CD4-positive, alpha-beta T cell treated with Interleukin-21 for 1 hour (primary cell): Measurements from ENCODE around the gene RAB25.
"Not testable (repeated sequence)": the region's sequence is repeated elsewhere in the genome, so short reads cannot be mapped to it uniquely, and the experiment has no call there.

Experiments used
- DNase-seq: peaks from one replicate; pipeline ENCODE4 v3.0.0-alpha.2; 2020

The RAB25 gene

GRCh38 chr1:156060937-156061636 lies at the start of gene RAB25:
Gene RAB25 (plus strand): TSS chr1:156061160. CDS start chr1:156061401, 241 bp downstream.
- DNase-seq: peak; percentile 13

GRCh38 chr1:156012051-156012817 lies 48.7 kb upstream of the RAB25 start:
- DNase-seq: no peak

GRCh38 chr1:156014829-156015228 lies 46.1 kb upstream of the RAB25 start:
- no peak for DNase-seq

GRCh38 chr1:156019946-156020292 lies 41.0 kb upstream of the RAB25 start:
- DNase-seq: no peak

GRCh38 chr1:156020293-156021092 lies 40.5 kb upstream of the RAB25 start, which contains the start of gene SSR2:
Gene SSR2 (minus strand): TSS chr1:156020951. CDS start chr1:156020167, 784 bp downstream.
- peak; percentile 90 for DNase-seq

GRCh38 chr1:156021093-156021428 lies 39.9 kb upstream of the RAB25 start:
- no peak for DNase-seq

- no peak for DNase-seq
These were observed 39.0 kb upstream of the RAB25 start for GRCh38 chr1:156021954-156022353.

GRCh38 chr1:156024801-156025200 lies 36.2 kb upstream of the RAB25 start:
- DNase-seq: no peak

- peak; percentile 40 for DNase-seq
These were observed 35.1 kb upstream of the RAB25 start for GRCh38 chr1:156025876-156026275.

- DNase-seq: no peak
These were observed 34.4 kb upstream of the RAB25 start for GRCh38 chr1:156026588-156026987.

- DNase-seq: no peak
These were observed 27.9 kb upstream of the RAB25 start for GRCh38 chr1:156033011-156033410.

- not testable (repeated sequence) for DNase-seq
These were observed 26.0 kb upstream of the RAB25 start for GRCh38 chr1:156034991-156035390.

- DNase-seq: no peak
These were observed 18.1 kb upstream of the RAB25 start for GRCh38 chr1:156042828-156043227.

GRCh38 chr1:156045076-156045475 lies 15.9 kb upstream of the RAB25 start:
- no peak for DNase-seq

GRCh38 chr1:156048663-156049258 lies 12.2 kb upstream of the RAB25 start:
- no peak for DNase-seq

GRCh38 chr1:156050376-156050775 lies 10.6 kb upstream of the RAB25 start:
- no peak for DNase-seq

GRCh38 chr1:156051011-156051725 lies 9.8 kb upstream of the RAB25 start:
- no peak for DNase-seq

- peak; percentile 70 for DNase-seq
These were observed 7.8 kb upstream of the RAB25 start for GRCh38 chr1:156052862-156053767.

GRCh38 chr1:156053768-156054499 lies 7.0 kb upstream of the RAB25 start, which contains the start of gene UBQLN4:
Gene UBQLN4 (minus strand): TSS chr1:156053798. CDS start chr1:156053701, 97 bp downstream.
- peak; percentile 90 for DNase-seq

GRCh38 chr1:156054500-156055280 lies 6.3 kb upstream of the RAB25 start, which contains the start of gene LAMTOR2:
Gene LAMTOR2 (plus strand): TSS chr1:156054782. CDS start chr1:156054890, 108 bp downstream.
- peak; percentile 96 for DNase-seq
